Cardiac fibroblast (primary cell): ENCODE results near the gene GRAMD2B.

Source experiments
- DNase-seq, 2 donors: peaks; one replicate each; pipeline versions ENCODE4 v3.0.0 to v3.0.0-alpha.2; 2010; ENCODE audit warnings: low read depth in 2 of 2
- H3K4me3 ChIP-seq, 2 donors: replicated peaks in 1 of 2; 1 replicate in 1 of 2; 2 replicates in 1 of 2; pipeline ENCODE4 v1.5.1; 2011; ENCODE audit warnings: low read depth in 2 of 2, low read length in 2 of 2, mild to moderate bottlenecking in 2 of 2, moderate library complexity in 1 of 2
- TF ChIP-seq, protein P1 (sequence below): IDR thresholded peaks from one replicate; pipeline ENCODE4 v1.5.1; 2011; ENCODE audit warnings: low read depth, mild to moderate bottlenecking, low read length, inconsistent platforms

Gene GRAMD2B

DNA sequence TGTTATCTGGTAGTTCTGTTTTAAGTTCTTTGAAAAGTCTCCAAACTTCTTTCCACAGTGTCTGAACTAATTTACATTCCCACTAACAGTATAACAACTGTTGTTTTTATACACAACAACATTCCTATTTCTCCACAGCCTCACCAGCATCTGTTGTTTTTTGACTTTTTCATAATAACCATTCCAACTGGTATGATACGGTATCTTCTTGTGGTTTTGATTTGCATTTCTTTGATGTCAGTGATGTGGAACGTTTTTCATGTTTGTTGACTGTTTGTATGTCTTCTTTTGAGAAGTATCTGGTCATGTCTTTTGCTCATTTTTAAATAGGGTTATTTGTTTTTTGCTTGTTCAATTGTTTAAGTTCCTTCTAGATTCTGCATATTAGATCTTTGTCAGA, 12.6 kb upstream of the GRAMD2B start:
- DNase-seq, result no peak
- no peak overlapping the region for H3K4me3 ChIP-seq
- TF ChIP-seq, protein P1, sequence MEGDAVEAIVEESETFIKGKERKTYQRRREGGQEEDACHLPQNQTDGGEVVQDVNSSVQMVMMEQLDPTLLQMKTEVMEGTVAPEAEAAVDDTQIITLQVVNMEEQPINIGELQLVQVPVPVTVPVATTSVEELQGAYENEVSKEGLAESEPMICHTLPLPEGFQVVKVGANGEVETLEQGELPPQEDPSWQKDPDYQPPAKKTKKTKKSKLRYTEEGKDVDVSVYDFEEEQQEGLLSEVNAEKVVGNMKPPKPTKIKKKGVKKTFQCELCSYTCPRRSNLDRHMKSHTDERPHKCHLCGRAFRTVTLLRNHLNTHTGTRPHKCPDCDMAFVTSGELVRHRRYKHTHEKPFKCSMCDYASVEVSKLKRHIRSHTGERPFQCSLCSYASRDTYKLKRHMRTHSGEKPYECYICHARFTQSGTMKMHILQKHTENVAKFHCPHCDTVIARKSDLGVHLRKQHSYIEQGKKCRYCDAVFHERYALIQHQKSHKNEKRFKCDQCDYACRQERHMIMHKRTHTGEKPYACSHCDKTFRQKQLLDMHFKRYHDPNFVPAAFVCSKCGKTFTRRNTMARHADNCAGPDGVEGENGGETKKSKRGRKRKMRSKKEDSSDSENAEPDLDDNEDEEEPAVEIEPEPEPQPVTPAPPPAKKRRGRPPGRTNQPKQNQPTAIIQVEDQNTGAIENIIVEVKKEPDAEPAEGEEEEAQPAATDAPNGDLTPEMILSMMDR, result no peak

DNA sequence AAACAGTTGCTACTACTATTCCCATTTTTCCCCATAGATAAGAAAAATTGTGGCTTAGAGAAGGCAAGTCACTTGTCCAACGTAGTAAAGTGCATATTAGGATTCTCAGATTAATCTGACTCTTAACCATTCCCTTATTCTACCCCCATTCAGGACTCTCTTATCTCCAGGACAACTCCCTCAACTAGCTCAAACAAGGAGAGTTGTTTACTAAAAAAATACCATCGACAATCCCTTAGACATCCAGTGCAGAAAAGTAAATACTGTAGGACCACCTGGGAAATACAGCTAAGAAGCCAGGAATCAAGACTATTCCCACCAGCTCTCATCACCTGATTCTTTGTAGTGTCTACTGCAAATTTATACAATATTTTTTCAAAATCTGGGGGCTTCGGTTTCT, 9.4 kb upstream of the GRAMD2B start:
- TF ChIP-seq, protein P1, result no peak
- no peak overlapping the region for H3K4me3 ChIP-seq
- no peak for DNase-seq

DNA sequence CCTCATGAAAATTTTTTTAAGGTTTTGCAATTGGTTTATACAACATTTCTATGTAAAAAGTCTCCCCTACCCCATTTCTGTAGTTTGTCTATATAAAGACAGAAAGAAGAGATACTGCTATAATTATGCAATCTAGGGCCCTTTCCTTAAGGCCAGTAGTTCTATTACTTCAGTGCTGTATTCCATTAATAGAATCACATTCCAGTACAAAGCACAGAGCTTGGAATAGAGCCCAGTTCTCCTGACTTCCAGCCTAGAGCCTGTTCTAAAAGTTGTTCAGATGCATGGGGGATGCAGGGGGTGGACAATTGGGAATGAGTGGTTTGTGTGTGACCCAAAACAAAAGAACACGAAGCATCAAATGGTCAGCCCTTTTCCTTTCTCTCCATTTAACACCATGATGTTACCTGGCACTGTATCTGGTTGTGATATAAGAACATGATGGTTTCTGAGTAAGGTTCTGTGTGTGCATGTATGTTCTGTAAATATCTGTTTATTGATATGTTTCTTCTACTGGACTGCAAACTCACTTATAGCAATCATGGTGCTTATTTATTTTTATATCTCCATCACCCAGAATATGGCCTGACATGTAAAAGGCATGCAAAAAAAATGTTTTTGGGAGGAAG, 8.2 kb upstream of the GRAMD2B start:
- TF ChIP-seq, protein P1, result no peak
- DNase-seq, result peak; percentile 65 to 89
- H3K4me3 ChIP-seq, result no peak overlapping the region

DNA sequence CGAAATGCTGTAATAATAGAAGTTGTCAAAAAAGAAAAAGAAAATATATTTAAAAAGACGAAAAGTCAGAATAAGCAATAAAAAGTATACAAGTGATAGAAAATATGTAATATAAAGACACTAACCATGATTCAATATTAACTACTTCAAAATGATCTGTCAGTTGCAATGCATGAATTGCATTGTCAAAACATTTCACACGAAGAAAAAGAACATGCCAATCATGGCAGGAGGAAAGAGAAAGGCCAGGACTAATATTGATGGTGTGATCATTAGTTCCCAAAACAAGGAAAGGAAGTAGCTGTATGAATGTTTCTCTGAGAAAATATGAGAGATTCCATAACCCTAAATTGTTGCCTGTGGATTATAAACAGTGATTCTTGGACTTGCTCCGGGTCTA, 7.4 kb upstream of the GRAMD2B start:
- DNase-seq, result no peak
- no peak overlapping the region for H3K4me3 ChIP-seq
- TF ChIP-seq, protein P1, result no peak

DNA sequence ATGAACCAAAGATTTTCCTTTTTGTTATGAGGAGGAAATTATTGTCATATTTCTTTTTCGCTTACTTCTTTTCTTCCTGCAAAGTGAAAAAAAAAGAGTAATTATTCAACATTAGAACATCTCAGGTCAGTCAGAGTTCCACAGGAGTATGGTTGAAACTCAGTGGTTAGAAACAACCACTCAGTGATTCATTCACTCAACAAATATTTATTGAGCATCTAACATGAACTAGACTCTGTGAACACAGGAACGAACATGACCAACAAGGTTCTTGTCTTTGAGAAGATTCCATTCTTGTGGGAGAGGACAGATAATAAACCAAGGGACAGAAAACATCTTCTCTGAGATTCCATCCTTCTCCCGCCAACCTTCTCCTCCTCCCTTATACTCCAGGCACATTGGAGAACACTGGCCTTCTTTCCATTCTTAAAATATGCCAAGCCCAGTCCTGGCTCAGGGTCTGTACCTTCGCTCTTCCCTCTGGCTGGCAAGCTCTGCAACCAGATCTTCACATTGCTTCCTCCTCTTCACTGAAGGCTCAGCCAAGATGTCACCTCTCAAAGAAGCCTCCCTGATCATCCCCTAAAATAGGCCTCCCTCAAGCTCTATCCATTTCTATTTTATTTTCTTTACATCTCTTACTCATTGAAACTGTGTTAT, 6.8 kb upstream of the GRAMD2B start:
- TF ChIP-seq, protein P1, result no peak

DNA sequence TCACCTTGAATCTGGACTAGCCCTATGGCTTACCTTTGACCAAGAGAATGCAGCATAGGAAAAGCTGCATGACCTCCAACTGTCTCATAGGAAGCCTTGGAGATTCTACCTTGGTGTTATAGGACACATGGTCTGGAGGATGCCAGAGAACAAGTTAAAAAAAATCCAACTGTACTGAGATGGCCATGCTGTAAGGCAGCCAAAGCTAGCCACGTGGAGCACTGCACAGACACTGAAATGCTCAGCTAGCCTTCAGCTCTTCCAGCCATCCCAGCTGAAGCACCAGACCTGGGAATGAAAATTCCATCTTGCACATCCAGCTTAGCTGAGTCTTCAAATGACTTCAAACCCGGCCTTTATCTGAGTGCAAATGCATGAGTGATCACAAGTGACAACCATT, 6.0 kb upstream of the GRAMD2B start:
- DNase-seq, result no peak

More for the DNA sequence above, 6.8 kb upstream of the GRAMD2B start:
- H3K4me3 ChIP-seq, result no peak overlapping the region
- DNase-seq, result peak in 1 of 2 donors; percentile 14

More for the DNA sequence above, 6.0 kb upstream of the GRAMD2B start:
- TF ChIP-seq, protein P1, result no peak
- H3K4me3 ChIP-seq, result no peak overlapping the region
